PC-9 (cell line): Measurements from ENCODE around the gene FOXJ3. TPM values are rescaled to one million over a fixed set of nuclear protein-coding genes. Genes with fewer than 3 reads are reported as not detected.

Source experiments
- BruUV-seq: library from RNA; stranded (reverse); fragments of 400-500 nt; replicated peaks from 2 replicates; lab custom pipeline; 2021; lab: Mats Ljungman, UMichigan
- CTCF ChIA-PET: fragments of 300-600 bp; sonication (Branson Sonifier 250); formaldehyde crosslinking; loops from one replicate; lab custom pipeline; 2022; ENCODE audit warnings: antibody characterized with exemption; lab: Charles Lee
- POLR2A ChIA-PET: fragments of 300-600 bp; sonication (Branson Sonifier 250); formaldehyde crosslinking; loops from one replicate; lab custom pipeline; 2022; ENCODE audit warnings: antibody characterized with exemption; ENCODE audit not compliant: unreplicated experiment; lab: Charles Lee
- DNase-seq, 2 experiments: peaks; one replicate each; pipeline versions ENCODE4 v3.0.0 to v3.0.0-alpha.2; 2015 to 2022; ENCODE audit warnings: mixed read lengths in 1 of 2
- H2AFZ ChIP-seq: fragments of 200-600 bp; sonication (generic); 2 replicates; pipeline ENCODE4 v1.8.1; 2017; ENCODE audit warnings: antibody characterized with exemption
- H3F3A ChIP-seq: fragments of 200-600 bp; sonication (generic); 2 replicates; pipeline ENCODE4 v1.8.1; 2017; ENCODE audit warnings: antibody characterized with exemption, mild to moderate bottlenecking, low read depth; ENCODE audit not compliant: insufficient read depth
- H3K27ac ChIP-seq: fragments of 200-600 bp; sonication (generic); 2 replicates; pipeline ENCODE4 v1.6.1; 2016; ENCODE audit warnings: mixed run types
- H3K27me3 ChIP-seq: fragments of 200-600 bp; sonication (generic); 2 replicates; pipeline ENCODE4 v1.6.1; 2016; ENCODE audit warnings: low read depth, mixed run types; ENCODE audit not compliant: insufficient read depth
- H3K36me3 ChIP-seq: fragments of 200-600 bp; sonication (generic); 2 replicates; pipeline ENCODE4 v1.6.1; 2016; ENCODE audit warnings: low read depth, mixed run types
- H3K4me1 ChIP-seq: fragments of 200-600 bp; sonication (generic); replicated peaks from 2 replicates; pipeline ENCODE4 v1.6.1; 2016; ENCODE audit warnings: mixed run types; ENCODE audit not compliant: insufficient read depth
- H3K4me2 ChIP-seq: fragments of 200-600 bp; sonication (generic); 2 replicates; pipeline ENCODE4 v1.6.1; 2017; ENCODE audit warnings: mixed run types
- H3K4me3 ChIP-seq: fragments of 200-600 bp; sonication (generic); 2 replicates; pipeline ENCODE4 v1.6.1; 2016; ENCODE audit warnings: mixed run types
- H3K79me2 ChIP-seq: fragments of 200-600 bp; sonication (generic); 2 replicates; pipeline ENCODE4 v1.6.1; 2017; ENCODE audit warnings: low read depth, mixed run types
- H3K9me2 ChIP-seq: fragments of 200-600 bp; sonication (generic); 2 replicates; pipeline ENCODE4 v1.8.1; 2017; ENCODE audit warnings: mild to moderate bottlenecking; ENCODE audit not compliant: insufficient read depth
- H3K9me3 ChIP-seq: fragments of 200-600 bp; sonication (generic); 2 replicates; pipeline ENCODE4 v1.8.1; 2016; ENCODE audit warnings: low read depth; ENCODE audit not compliant: insufficient read depth
- H4K20me1 ChIP-seq: fragments of 200-600 bp; sonication (generic); 2 replicates; pipeline ENCODE4 v1.8.1; 2017; ENCODE audit not compliant: insufficient read depth
- CTCF ChIP-seq: fragments of 200-600 bp; sonication (generic); conservative IDR thresholded peaks from 2 replicates; pipeline ENCODE4 v1.6.1; 2017; ENCODE audit warnings: mixed run types, antibody characterized with exemption, mild to moderate bottlenecking, moderate library complexity
- EZH2 ChIP-seq: fragments of 200-600 bp; sonication (generic); IDR thresholded peaks from 2 replicates; pipeline ENCODE4 v1.8.0; 2017; ENCODE audit warnings: antibody characterized with exemption, low read depth
- intact Hi-C: fragments of 100-400 bp; cut with micrococcal nuclease; formaldehyde crosslinking; loops from one replicate; pipeline ENCODE4 v1.10.0; 2022; ENCODE audit not compliant: unreplicated experiment
- total RNA-seq: library from RNA; stranded (reverse); gene quantifications from 2 replicates; pipeline ENCODE4 v1.2.3, GENCODE V29; 2021

The FOXJ3 gene
- total RNA-seq, 1 experiment from 2014 or later: 60.4 TPM

GRCh38 chr1:42139444-42139843 is 195.6 kb downstream of the FOXJ3 start:
- TF ChIP-seq CTCF: no peak
- no peak for TF ChIP-seq EZH2
- Histone ChIP-seq H3K9me3 (no peaks in the 10 kb centered on the region), H3K27me3 (no peaks in the 10 kb centered on the region; the same call in 1 of the 2 replicates), H3K27ac (no peak overlapping the region), H3K4me1 (peaks cover 7% of the 10 kb centered on the region; the same call in 1 of the 2 replicates), H4K20me1 (no peaks in the 10 kb centered on the region), H3K4me3 (no peak overlapping the region), H2AFZ (no peak overlapping the region), H3K4me2 (no peak overlapping the region), H3K36me3 (no peaks in the 10 kb centered on the region), H3K9me2 (no peaks in the 10 kb centered on the region), H3F3A (no peaks in the 10 kb centered on the region), H3K79me2 (no peaks in the 10 kb centered on the region)
- POLR2A ChIA-PET: no interaction called here
- CTCF ChIA-PET: no interaction called here
- intact Hi-C loops: no loop called here
- no peak for DNase-seq
- BruUV-seq: no TSS peak

- Histone ChIP-seq H3F3A (no peaks in the 10 kb centered on the region), H3K4me2 (no peak overlapping the region), H3K4me3 (no peak overlapping the region), H3K9me2 (no peaks in the 10 kb centered on the region), H3K4me1 (peaks cover 7% of the 10 kb centered on the region; the same call in 1 of the 2 replicates), H3K27ac (no peak overlapping the region), H3K36me3 (no peaks in the 10 kb centered on the region), H3K79me2 (no peaks in the 10 kb centered on the region), H2AFZ (no peak overlapping the region), H4K20me1 (no peaks in the 10 kb centered on the region), H3K9me3 (no peaks in the 10 kb centered on the region), H3K27me3 (no peaks in the 10 kb centered on the region)
- no TSS peak for BruUV-seq
- no peak for DNase-seq
- intact Hi-C loops: no loop called here
- CTCF ChIA-PET: interaction anchor here (0.6 kb wide), 1 partner anchor 352 kb away, joined by 3 read pairs; no protein-coding TSS in a partner anchor
- TF ChIP-seq EZH2 (no peak), CTCF (no peak)
- POLR2A ChIA-PET: no interaction called here
These were observed 196.4 kb downstream of the FOXJ3 start for GRCh38 chr1:42138586-42138985.

GRCh38 chr1:42137766-42138165 is 197.3 kb downstream of the FOXJ3 start:
- no peak for TF ChIP-seq CTCF
- no peak for TF ChIP-seq EZH2
- POLR2A ChIA-PET: no interaction called here
- H3K4me3 ChIP-seq: no peak overlapping the region

More at GRCh38 chr1:42137766-42138165, 197.3 kb downstream of the FOXJ3 start:
- Histone ChIP-seq H3K4me1 (peaks cover 7% of the 10 kb centered on the region; the same call in 1 of the 2 replicates), H3F3A (no peaks in the 10 kb centered on the region), H3K4me2 (no peak overlapping the region), H3K27me3 (no peaks in the 10 kb centered on the region), H3K9me2 (no peaks in the 10 kb centered on the region), H3K79me2 (no peaks in the 10 kb centered on the region), H3K27ac (no peak overlapping the region), H3K36me3 (no peaks in the 10 kb centered on the region), H3K9me3 (no peaks in the 10 kb centered on the region), H4K20me1 (no peaks in the 10 kb centered on the region), H2AFZ (no peak overlapping the region)
- no TSS peak for BruUV-seq
- intact Hi-C loops: no loop called here
- DNase-seq: no peak
- CTCF ChIA-PET: no interaction called here
